Adipose tissue (tissue), 3 donors: ENCODE results near the gene KIF26B. TPM values are rescaled to one million over a fixed set of nuclear protein-coding genes. Genes with fewer than 3 reads are reported as not detected.

Experiments
- H3K27ac ChIP-seq: one replicate; pipeline ENCODE4 v1.5.1; 2013; ENCODE audit warnings: low read depth, low read length
- WGBS, 3 donors: extraction: QIAGEN DNeasy Blood & Tissue Kit; methylation state at CpG; one replicate each; pipeline ENCODE4 v1.1.7; 2013; 5-methylcytosine and 5-hydroxymethylcytosine counted together
- polyA plus RNA-seq, 3 donors: library from polyadenylated mRNA; stranded (reverse); fragments of 200-250 nt; gene quantifications; one replicate each; pipeline ENCODE4 v1.2.3, GENCODE V29; 2013
- donor health status: healthy with polysubstance abuse.
- donor health status: Bipolar disorder and iron deficiency.
- donor health status: healthy.

KIF26B gene
- polyA plus RNA-seq, 3 donors = 0.08 to 0.56 (median 0.12) TPM

DNA sequence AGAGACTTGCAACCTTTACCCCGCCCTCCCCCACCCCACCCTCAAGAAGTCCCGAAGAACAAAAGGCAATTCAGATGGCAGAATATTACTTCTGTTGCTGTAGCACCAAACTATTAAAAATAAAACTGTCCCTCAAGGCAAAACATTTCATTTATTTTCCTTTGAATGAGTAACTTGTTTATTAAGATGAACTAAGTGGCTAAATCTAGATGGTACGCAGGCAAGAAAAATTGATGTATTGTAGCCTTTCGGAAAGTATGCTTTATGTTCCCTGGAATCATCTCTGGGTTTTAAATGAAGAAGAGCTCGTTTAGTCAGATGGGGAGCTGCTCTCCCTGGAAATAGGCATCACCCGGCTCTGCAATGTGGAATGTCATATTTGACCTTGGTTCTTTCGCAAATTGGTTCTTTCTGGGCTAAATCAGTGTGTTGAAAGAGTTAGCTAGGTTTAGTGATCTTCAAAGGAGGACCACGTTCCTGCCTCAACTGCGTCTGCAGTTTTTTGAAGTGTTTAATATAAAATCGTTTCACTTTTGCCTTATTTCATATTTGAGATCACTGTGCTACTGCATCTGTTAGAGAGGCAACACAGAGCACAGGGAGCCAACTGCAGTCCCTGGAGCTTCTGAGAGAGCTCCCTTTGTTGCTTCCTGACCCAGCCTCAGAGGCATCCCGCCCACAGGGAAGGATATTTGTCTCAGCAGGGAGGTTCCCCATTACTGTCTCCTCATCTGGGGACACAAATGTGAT is 61.8 kb downstream of the KIF26B start:
- H3K27ac ChIP-seq = no peak overlapping the region
- 50 to 65% (median 63%) methylated on average over 11 of the region's 11 CpGs for WGBS, 3 donors

DNA sequence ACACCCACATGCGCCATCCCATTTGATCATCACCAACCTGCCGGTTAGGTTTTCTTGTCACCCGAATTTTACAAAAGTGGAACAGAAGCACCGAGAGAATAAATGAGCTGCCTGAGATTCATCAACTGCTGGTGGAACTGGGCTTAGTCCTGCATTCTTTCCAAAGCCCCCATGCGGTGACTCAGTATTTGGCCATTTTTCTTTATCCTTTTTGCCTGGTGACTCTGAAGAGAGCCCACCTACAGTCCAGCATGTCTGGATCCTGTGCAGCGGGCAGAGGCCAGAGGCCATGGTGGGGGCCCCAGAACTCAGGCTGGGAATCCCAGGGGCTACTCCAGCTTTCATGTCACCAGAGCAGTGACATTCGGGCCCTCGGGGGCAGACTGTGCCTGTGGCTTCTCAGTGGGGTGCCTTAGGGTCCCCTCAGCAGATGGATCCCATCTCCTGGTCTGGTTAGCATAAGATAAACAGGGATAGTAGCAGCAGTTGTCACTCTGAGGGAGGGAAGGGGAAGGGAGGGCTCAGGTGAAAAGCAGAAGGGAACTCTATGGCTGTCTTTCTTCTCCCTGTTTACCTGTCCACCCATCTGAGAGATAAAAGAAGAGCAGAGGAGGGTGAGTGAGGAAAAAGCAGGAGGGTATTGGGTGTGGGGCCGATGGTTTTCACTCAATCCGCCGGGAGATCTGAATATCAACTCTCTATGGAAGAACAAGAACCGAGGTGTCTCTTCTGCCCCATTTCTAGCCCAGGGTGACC is 63.2 kb downstream of the KIF26B start:
- H3K27ac ChIP-seq = no peak overlapping the region
- WGBS, 3 donors = 72 to 94% (median 92%) methylated on average over 12 of the region's 12 CpGs

DNA sequence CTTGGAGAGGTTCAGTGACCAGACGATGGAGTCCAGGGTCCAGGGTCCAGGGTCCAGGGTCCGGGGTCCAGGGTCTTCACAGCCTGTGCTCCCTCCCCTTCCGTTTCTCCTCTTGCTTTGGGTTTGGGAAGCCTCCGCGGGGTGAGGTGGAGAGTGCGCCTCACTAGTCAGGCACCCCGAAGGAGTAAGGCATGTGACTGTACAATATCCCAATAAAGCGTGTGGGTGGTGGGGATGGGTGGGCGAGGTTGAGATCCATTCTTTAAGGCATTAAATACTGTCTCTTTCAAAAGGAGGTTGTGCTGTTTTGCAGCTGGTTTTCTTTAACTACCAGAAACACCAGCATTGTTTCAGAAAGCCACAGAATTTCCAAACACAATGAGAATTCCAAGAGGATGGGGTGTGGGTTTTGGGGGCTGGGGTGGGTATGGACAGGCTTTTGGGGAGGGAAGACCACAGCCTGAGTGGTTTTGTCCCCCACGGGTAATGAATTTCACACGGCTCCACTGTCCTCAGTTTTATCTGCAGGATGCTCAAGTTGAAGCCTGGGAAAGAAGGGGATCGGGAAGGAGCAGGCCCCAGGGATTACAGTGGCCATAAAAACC is 65.7 kb downstream of the KIF26B start:
- WGBS, 3 donors = 76 to 79% (median 77%) methylated on average over 12 of the region's 12 CpGs
- no peak overlapping the region for H3K27ac ChIP-seq

DNA sequence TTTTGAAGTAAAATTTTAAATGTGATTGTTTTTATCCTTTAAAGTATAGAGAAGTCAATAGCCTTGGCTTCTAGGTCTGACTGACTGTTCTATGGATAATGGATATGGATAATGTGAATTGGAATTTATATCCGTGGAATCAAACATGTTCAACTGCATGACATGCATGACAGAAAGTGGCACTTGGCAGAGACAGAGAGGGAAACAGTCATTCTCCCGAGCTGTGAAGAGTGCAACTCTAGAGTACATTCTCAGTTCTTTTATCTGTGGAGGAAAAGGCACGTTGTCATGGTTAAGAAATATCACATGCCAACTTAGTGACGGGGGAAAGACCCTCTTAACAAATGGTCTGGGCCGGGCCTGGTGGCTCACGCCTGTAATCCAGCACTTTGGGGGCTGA is 67.0 kb downstream of the KIF26B start:
- 85 to 88% (median 86%) methylated on average over 6 of the region's 6 CpGs for WGBS, 3 donors
- H3K27ac ChIP-seq = no peak overlapping the region

DNA sequence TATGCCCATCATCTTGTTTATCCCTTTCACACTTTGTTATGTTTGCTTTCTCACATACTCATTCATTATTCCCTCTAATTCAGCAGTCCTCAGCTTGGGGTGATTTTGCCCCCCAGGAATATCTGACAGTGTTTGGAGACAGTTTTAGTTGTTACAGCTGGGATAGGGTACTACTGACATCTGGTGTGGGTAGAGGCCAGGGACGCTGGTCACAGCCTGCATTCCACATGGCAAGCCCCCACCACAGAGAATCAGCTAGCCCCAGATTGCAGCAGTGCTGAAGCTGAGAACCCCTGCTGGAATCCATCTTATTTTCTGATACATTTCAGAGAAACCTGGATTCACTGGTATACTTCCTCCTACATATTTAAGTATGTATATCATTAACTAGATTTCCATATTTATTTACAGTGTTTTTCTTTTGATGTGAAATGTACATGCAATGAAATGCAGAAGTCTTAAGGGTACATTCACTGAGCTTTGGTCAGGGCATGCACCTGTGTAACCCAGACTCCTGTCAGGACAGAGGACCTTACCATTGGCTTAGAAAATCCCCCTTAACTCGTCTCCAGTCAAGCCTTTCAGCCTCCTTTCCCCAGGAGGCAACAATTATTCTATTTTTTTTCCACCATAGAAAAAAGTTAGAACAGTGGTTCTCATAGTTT is 68.3 kb downstream of the KIF26B start:
- 71 to 76% (median 76%) methylated on average over 2 of the region's 2 CpGs for WGBS, 3 donors
- no peak overlapping the region for H3K27ac ChIP-seq

DNA sequence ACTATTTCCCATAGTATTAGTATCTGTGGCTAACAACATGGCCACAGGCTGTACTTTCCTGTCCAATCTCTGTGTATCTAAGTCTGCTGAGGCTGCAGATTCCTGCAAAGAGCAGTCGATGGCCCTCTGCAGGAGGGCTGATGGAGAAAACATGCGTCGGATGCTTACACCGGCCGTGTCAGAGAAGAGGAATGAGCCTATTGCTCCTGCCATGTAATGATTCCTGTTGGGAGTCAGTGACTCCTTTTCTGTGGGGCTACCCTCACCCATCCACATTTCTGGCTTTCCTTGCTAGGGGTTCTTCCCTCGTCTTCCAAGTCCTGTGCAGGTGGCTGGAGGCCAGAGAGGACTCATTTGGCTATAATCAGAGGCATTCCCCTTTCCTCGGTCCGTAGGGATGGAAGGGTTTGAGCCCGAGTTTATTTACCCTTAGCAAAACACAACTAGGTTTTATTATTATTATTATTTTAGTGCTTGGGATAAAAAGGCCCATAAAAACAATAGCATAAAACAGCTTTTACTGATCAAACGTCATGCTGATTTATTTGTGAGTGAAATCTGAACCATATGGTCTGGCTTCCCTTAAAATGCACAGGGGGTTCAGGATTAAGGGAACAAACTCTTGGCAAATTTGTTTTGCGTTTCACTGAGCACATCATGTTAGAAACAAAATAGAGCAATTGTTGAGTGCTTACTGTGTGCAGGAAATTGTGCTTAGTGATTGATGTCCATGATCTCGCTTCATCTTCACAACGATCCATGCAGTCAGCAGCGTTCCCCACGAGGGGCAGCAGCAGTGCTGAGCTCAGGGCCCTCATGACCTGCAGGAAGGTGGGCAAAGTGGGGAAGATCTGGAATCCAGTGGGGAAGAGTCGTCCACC is 70.8 kb downstream of the KIF26B start:
- WGBS, 3 donors = 61 to 70% (median 67%) methylated on average over 16 of the region's 16 CpGs
- H3K27ac ChIP-seq = no peak overlapping the region

DNA sequence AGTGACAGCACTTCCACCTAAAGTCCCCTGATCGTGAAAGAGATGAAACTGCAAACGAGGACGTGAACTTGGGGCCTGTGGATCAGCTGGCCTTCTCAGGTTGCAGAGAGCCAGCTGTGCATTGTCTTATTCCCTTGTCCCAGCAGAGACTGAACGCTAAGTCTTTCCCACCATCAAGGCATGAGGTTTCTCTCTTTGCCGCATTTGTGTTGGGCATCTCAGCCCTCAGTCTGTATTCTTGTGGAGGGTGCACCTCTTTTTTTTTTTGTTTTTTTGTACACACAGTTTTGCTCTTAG is 71.4 kb downstream of the KIF26B start:
- 80 to 88% (median 85%) methylated on average over 5 of the region's 5 CpGs for WGBS, 3 donors
- H3K27ac ChIP-seq = no peak overlapping the region

DNA sequence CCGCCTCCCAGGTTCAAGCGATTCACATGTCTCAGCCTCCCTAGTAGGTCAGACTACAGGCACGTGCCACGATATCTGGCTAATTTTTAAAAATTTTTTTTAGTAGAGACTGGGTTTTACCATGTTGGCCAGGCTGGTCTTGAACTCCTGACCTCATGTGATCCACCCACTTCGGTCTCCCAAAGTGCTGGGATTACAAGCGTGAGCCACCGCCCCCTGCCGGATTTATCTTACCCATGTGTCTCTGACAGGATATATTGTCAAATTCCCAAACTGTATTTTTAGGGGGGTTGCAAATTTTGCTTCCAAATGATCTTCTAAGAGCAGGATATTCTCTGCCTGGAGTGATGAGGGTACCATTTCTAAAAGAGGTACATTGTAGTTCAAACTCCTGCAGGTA is 74.3 kb downstream of the KIF26B start:
- 91 to 96% (median 95%) methylated on average over 8 of the region's 8 CpGs for WGBS, 3 donors
- no peak overlapping the region for H3K27ac ChIP-seq

DNA sequence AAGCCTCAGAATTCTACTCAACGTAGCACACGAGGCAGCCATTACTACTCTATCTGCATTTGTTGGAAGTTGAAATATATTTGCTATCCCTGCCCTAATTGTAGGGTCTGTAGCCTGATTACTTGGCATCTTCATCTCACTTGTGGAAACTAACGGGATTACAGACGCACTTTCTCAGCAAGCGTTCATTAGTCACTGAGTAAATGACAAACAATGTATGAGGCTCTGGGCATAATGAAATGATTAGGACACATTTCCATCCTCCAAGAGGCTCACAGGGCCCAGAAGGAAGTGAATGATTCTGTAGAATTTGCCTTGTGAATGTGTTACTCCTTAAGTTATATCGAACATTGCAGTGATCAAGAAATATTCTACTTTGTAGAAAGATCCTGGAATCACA is 78.1 kb downstream of the KIF26B start:
- WGBS, 3 donors = 90 to 93% (median 92%) methylated on average over 6 of the region's 6 CpGs
- no peak overlapping the region for H3K27ac ChIP-seq

DNA sequence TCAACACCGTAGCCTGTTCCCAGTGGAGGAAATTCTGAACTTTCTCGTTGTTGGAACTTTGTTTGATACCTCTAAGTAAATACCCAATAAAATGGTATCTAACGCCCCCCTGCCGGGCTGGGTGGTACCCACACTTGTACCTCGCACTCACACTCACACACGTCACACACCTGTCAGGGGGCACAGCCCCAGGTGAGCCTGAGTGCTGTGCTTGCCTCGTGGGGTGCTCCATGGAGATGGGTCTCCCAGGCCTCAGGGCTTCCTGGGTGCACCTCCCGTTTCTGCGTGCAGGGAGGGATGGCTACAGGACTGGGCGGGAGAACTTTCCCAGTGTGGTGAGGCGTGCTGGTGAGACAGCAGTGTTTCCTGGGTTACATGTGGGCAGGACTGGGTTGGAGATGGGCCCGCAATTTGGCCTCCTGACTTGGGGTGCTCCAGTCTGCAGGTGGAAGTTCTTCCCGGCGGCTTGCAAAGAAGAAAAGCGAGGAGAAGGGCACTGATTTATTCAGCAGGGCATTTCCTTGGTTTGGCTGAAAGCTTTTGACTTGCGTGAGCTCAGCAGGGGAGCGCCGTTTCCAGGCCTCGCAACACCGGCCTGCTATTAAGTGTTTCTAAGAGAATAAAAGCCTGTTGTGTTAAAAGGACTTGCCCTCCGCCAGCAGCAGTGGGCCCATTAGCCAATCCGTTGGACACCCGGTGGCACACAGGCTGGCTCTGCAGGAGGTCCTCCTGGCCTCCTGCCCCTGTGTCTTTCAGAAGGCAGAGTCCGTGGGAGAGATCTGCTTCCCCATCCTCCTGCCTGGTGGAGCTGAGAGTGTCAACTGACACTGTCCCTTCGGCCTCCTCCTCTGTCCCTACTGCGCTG is 79.7 kb downstream of the KIF26B start:
- 68 to 89% (median 87%) methylated on average over 26 of the region's 26 CpGs for WGBS, 3 donors
- no peak overlapping the region for H3K27ac ChIP-seq

DNA sequence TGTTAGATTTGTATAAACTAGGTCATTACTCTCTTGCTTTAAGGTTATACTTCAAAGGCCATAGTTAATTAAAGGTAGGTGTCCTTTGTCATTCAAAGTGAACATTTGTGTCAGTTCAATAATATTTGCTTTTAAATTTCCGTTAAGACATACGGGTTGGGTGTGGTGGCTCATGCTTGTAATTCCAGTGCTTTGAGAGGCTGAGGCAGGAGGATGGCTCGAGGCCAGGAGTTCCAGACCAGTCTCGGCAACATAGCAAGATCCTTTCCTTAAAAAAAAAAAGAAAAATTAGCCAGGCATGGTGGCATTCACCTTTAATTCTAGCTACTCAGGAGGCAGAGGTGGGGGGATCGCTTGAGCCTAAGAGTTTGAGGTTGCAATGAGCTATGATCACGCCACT is 80.4 kb downstream of the KIF26B start:
- no peak overlapping the region for H3K27ac ChIP-seq
- WGBS, 3 donors = 47 to 69% (median 64%) methylated on average over 6 of the region's 6 CpGs

DNA sequence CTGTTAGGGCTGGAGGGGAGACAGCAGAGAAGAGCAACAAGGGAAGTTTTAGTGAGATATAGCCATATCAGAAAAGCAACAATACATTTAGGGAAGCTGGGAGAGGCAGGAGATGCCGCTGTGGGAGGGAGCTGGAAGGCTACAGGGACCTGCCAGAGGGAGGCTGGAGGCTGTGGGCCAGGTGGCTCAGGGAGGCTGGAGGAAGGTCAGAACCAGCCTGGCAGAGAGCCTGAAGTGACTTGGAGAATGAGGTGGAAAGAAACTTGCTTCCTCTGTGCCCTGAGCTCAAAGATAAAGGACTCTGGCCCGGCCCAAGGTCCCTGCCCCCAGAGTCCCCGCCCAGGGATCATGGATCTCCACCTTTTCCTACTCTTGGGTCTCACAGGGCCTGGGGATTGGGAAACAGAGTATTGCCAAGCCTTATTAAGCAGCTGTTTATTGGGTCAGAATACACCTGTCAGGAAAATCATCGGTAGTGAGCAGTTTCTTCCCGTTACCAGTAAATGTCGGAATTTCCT is 85.9 kb downstream of the KIF26B start:
- 82 to 88% (median 85%) methylated on average over 6 of the region's 6 CpGs for WGBS, 3 donors
- H3K27ac ChIP-seq = no peak overlapping the region

DNA sequence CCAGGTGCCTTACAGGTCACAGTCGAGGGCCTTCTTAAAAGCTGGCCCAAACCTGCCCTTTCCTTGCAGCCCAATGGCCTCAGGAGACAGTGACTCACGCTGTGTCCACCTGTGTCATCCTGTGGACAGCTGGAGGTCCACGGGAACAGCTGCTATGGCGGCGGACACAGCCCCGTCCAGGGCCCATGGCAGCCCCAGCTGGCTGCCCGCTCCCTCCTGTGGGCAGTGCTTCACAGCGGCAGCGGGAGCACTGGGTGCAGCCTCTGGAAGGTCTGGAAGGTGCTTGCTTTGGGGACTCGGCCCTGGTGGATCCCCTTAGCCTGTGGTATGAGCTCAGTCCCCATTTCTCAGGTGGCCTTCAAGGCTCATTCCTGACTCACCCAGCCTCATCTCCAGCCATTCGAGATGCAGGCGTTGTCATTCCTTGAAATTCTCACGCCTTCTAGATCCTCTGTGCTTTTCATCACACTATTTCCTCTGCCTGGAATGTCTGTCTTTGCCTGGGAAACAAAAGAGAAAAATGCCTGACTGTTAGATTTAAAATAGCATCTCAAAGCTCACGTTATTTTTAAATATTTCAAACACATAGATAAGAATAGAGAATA is 86.8 kb downstream of the KIF26B start:
- WGBS, 3 donors = 88 to 93% (median 90%) methylated on average over 14 of the region's 14 CpGs
- H3K27ac ChIP-seq = no peak overlapping the region

DNA sequence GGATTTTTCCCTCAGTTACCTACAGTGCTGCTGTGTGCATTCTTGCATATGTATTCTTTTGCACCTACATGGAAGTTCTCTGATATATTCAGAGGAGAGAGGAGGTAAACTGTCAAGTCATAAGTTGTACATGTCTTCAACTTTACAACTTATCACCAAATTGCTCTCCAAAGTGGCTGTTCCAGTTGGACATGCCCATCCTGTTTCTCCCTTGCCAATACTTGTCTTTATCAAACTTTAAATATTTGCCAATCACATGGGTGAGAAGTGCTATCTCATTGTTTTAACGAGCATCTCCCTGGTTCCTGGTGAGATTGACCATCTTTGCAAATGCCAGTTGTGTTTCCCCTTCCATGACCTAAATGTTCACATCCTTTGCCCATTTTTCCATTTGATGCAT is 88.2 kb downstream of the KIF26B start:
- 19 to 72% (median 59%) methylated on average over 1 of the region's 1 CpG for WGBS, 3 donors
- no peak overlapping the region for H3K27ac ChIP-seq

DNA sequence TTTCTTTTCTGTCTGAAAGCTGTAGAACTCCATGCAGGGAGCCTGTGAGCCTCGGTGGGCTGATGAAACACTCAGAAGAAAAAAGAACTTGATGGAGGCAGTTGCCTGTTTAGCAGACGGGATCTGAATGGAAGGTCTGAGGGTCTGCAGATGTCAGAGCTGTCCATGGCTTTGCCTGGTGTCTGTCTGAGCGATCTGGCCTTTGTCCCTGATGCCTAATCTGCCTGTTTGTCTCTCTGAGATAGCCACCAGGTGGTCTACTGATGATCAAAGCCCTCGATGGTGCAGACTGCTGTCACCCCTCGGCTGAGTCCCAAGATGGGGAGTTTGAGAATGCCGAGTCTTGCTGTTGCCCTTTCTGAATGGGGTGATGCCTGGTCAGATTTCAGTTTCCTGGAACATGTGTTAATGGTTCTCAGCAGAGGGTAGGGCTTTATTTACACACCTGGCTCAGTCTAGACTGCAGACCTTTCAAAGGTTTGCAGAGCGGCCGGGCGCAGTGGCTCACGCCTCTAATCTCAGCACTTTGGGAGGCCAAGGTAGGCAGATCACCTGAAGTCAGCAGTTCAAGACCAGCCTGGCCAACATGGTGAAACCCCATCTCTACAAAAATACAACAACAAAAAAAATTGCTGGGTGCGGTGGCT is 90.4 kb downstream of the KIF26B start:
- WGBS, 3 donors = 43 to 85% (median 84%) methylated on average over 11 of the region's 11 CpGs
- H3K27ac ChIP-seq = no peak overlapping the region

DNA sequence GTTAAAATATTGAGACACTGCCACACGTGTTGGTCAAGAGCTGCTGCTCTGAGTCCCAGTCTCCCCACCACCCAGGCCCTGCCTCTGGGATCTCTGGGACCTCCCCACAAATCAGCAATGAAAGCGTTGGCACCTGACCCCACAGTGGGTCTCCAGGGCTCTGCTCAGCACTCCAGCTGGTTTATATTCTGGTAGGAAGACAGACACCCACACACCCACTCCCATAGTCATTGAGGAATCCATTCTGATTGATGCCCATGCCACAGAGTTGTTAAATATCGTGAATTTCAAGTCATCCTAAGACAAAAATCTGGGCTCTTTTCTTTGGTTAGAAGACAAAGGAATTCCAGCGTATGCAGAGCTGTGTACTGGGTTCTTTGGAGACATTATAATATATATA is 91.6 kb downstream of the KIF26B start:
- WGBS, 3 donors = 62 to 74% (median 67%) methylated on average over 4 of the region's 4 CpGs
- no peak overlapping the region for H3K27ac ChIP-seq
